GM12873 (cell line): Measurements from ENCODE around the gene ACTG1.
A peak's percentile ranks its signal among the peaks of the same experiment; 100 is the strongest.

Experiments used
- TF ChIP-seq, protein P1 (sequence below): IDR thresholded peaks from 2 replicates; pipeline ENCODE4 v1.5.1; 2012; ENCODE audit warnings: low read depth, mild to moderate bottlenecking, moderate library complexity, low read length, control low read depth; ENCODE audit not compliant: insufficient read depth; ENCODE audit errors: missing control alignments

Gene ACTG1

GRCh38 chr17:81538651-81539570, 26.3 kb upstream of the ACTG1 start:
- TF ChIP-seq, protein P1, sequence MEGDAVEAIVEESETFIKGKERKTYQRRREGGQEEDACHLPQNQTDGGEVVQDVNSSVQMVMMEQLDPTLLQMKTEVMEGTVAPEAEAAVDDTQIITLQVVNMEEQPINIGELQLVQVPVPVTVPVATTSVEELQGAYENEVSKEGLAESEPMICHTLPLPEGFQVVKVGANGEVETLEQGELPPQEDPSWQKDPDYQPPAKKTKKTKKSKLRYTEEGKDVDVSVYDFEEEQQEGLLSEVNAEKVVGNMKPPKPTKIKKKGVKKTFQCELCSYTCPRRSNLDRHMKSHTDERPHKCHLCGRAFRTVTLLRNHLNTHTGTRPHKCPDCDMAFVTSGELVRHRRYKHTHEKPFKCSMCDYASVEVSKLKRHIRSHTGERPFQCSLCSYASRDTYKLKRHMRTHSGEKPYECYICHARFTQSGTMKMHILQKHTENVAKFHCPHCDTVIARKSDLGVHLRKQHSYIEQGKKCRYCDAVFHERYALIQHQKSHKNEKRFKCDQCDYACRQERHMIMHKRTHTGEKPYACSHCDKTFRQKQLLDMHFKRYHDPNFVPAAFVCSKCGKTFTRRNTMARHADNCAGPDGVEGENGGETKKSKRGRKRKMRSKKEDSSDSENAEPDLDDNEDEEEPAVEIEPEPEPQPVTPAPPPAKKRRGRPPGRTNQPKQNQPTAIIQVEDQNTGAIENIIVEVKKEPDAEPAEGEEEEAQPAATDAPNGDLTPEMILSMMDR: no peak

GRCh38 chr17:81537856-81538555, 25.4 kb upstream of the ACTG1 start:
- TF ChIP-seq, protein P1: no peak

DNA sequence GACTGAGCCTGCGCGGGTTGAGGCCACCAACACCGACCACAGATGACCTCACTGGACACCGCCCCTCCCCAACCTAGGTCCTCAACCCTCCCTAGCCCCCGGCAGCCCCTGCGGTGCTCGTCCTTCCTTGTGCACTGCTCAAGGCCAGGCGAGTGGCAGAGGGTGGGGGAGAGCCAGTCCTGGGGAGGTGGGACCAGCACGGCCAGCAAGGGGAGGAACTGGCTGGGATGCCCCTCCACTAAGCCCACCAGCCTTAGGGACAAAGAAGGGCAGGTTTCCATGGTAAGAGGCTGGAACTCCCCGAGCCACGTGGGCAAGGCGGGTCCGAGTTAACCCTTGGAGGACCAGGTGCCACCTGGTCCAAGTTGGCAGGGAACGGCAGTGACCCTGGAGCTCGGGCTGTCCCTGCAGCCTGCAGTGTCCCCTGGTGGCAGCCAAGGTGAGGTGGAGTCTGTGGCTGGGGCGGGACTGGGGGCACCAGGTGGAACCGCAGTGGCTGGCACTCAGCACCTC, 24.8 kb upstream of the ACTG1 start:
- TF ChIP-seq, protein P1: peak; percentile 74

DNA sequence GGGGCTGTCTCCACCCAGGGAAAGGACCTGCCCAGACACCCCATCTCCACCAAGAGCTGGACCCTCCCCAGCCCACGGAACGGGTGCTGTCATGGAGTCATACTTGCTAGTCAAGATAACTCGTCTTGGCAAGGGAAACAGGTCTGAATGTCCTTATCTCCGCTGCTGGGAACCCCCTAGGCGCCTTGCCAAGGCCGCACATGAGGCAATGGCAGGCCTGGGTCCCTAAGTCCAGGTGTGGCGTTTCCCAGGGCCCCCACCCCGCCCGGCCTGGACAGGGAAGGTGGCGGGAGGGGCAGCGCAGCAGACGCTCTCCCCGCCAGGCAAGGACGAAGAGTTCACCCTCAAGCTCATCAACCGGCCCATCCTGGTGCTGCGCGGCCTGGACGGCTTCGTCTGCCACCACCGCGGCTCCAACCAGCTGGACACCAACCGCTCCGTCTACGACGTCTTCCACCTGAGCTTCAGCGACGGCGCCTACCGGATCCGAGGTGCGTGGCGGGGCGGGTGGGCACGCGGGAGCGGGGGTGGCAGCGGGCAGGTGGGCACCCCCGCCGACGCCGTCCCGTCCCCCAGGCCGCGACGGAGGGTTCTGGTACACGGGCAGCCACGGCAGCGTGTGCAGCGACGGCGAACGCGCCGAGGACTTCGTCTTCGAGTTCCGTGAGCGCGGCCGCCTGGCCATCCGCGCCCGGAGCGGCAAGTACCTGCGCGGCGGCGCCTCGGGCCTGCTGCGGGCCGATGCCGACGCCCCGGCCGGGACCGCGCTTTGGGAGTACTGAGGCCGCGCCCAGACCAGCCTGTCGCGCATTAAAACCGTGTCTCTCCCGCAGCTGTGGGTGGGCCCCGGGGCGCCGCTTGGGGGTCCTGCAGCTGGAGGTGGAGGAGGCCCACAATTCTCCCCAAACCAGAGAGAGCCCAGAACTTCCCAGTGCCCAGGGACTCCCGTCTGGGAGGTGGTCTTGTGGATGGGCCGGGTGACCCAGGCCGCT, 24.0 kb upstream of the ACTG1 start:
- TF ChIP-seq, protein P1: no peak

DNA sequence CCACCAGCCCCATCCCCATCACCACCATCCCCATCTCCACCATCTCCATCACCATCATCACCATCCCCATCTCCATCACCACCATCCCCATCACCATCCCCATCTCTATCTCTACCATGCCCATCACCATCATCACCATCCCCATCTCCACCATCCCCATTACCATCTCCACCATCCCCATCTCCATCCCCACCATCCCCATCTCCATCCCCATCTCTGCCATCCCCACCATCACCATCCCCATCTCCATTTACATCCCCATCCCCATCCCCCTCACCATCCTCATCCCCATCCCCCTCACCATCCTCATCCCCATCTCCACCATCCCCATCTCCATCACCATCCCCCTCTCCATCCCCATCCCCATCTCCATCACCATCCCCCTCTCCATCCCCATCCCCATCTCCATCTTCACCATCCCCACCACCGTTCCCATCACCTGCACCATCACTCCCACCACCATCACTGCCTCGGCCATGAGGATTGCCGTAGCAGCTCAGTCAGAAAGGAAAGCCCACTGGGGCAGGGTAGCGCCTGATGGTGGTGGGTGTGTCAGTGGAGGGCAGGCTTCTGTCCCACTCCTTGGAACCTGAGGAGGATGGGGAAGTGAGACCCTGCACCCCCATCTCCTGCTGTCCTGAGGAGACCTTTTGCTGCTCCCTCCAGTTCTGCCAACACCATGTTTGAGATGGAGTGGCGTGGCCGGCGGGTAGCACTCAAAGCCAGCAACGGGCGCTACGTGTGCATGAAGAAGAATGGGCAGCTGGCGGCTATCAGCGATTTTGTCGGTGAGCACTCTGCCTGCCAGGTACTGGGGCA, 23.1 kb upstream of the ACTG1 start:
- TF ChIP-seq, protein P1: no peak

DNA sequence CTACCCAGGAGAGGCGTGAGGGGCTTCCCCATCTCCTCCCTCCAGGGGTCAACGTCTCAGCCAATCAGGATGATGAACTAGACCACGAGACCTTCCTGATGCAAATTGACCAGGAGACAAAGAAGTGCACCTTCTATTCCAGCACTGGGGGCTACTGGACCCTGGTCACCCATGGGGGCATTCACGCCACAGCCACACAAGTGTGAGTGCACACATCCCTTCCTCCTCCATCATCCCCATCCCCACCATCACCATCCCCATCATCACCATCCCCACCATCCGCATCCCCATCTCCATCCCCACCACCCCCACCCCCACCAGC, 22.4 kb upstream of the ACTG1 start:
- TF ChIP-seq, protein P1: no peak
